ENCODE results near the gene STK17B. TPM values are rescaled to one million over a fixed set of nuclear protein-coding genes. Genes with fewer than 3 reads are reported as not detected.

The STK17B gene
- total and polyA plus RNA-seq, 4 donors = 9.0 to 73.7 (median 27.2) TPM

- DNase-seq = no peak
- Histone ChIP-seq H3K4me3 (no peak overlapping the region), H3K27me3 (ENCODE audit: control insufficient read depth in 3 of 3, insufficient read depth in 3 of 3, low read length in 2 of 3) (no peaks in the 10 kb centered on the region), H3K9me3 (ENCODE audit: control insufficient read depth in 4 of 4, insufficient read depth in 3 of 4, low read length in 3 of 4) (no peaks in the 10 kb centered on the region), H3K9ac (ENCODE audit: insufficient read depth in 1 of 2, low read length in 2 of 2) (no peak overlapping the region), H3K36me3 (ENCODE audit: control insufficient read depth in 4 of 4, insufficient read depth in 4 of 4, low read length in 4 of 4) (no peaks in the 10 kb centered on the region), H3K27ac (ENCODE audit: low read depth in 1 of 2, low read length in 1 of 2) (no peak overlapping the region), H3K4me1 (ENCODE audit: control insufficient read depth in 5 of 5, insufficient read depth in 5 of 5, low read length in 5 of 5) (peaks cover 0 to 3% (median 0%) of the 10 kb centered on the region in 5 donors)
- 74 to 94% methylated on average over 1 of the region's 1 CpG for WGBS, 2 donors
- no peak for TF ChIP-seq CTCF (IDR thresholded peaks at IDR 0.05; ENCODE audit: control extremely low read depth, extremely low read depth)
- ATAC-seq (ENCODE audit: insufficient read depth, low FRiP score) = no peak
Measured at GRCh38 chr2:196108604-196109003, 62.8 kb downstream of the STK17B start.

GRCh38 chr2:196105951-196106350 is 65.4 kb downstream of the STK17B start:
- Histone ChIP-seq H3K27ac (ENCODE audit: low read depth in 1 of 2, low read length in 1 of 2) (no peak overlapping the region), H3K27me3 (ENCODE audit: control insufficient read depth in 3 of 3, insufficient read depth in 3 of 3, low read length in 2 of 3) (no peaks in the 10 kb centered on the region), H3K9me3 (ENCODE audit: control insufficient read depth in 4 of 4, insufficient read depth in 3 of 4, low read length in 3 of 4) (no peaks in the 10 kb centered on the region), H3K4me1 (ENCODE audit: control insufficient read depth in 5 of 5, insufficient read depth in 5 of 5, low read length in 5 of 5) (no peaks in the 10 kb centered on the region), H3K4me3 (no peak overlapping the region), H3K36me3 (ENCODE audit: control insufficient read depth in 4 of 4, insufficient read depth in 4 of 4, low read length in 4 of 4) (no peaks in the 10 kb centered on the region), H3K9ac (ENCODE audit: insufficient read depth in 1 of 2, low read length in 2 of 2) (no peak overlapping the region)
- ATAC-seq (ENCODE audit: insufficient read depth, low FRiP score) (no peak), DNase-seq (no peak)
- 22 to 36% methylated on average over 5 of the region's 5 CpGs for WGBS, 2 donors
- no peak for TF ChIP-seq CTCF (IDR thresholded peaks at IDR 0.05; ENCODE audit: control extremely low read depth, extremely low read depth)

- no peak for DNase-seq
- no peaks in the 10 kb centered on the region for H3K36me3 ChIP-seq (ENCODE audit: control insufficient read depth in 4 of 4, insufficient read depth in 4 of 4, low read length in 4 of 4)
- no peak overlapping the region for H3K9ac ChIP-seq (ENCODE audit: insufficient read depth in 1 of 2, low read length in 2 of 2)
- 87 to 97% methylated on average over 4 of the region's 4 CpGs for WGBS, 2 donors
- no peak overlapping the region for H3K27ac ChIP-seq (ENCODE audit: low read depth in 1 of 2, low read length in 1 of 2)
- TF ChIP-seq CTCF (IDR thresholded peaks at IDR 0.05; ENCODE audit: control extremely low read depth, extremely low read depth) = no peak
- H3K27me3 ChIP-seq (ENCODE audit: control insufficient read depth in 3 of 3, insufficient read depth in 3 of 3, low read length in 2 of 3) = no peaks in the 10 kb centered on the region
- H3K4me3 ChIP-seq = no peak overlapping the region
- no peak for ATAC-seq (ENCODE audit: insufficient read depth, low FRiP score)
- no peaks in the 10 kb centered on the region for H3K4me1 ChIP-seq (ENCODE audit: control insufficient read depth in 5 of 5, insufficient read depth in 5 of 5, low read length in 5 of 5)
- H3K9me3 ChIP-seq (ENCODE audit: control insufficient read depth in 4 of 4, insufficient read depth in 3 of 4, low read length in 3 of 4) = no peaks in the 10 kb centered on the region
Measured at GRCh38 chr2:196104066-196104465, 67.3 kb downstream of the STK17B start.

GRCh38 chr2:196103626-196104025 is 67.8 kb downstream of the STK17B start:
- Histone ChIP-seq H3K27ac (ENCODE audit: low read depth in 1 of 2, low read length in 1 of 2) (no peak overlapping the region), H3K27me3 (ENCODE audit: control insufficient read depth in 3 of 3, insufficient read depth in 3 of 3, low read length in 2 of 3) (no peaks in the 10 kb centered on the region), H3K9me3 (ENCODE audit: control insufficient read depth in 4 of 4, insufficient read depth in 3 of 4, low read length in 3 of 4) (no peaks in the 10 kb centered on the region), H3K4me1 (ENCODE audit: control insufficient read depth in 5 of 5, insufficient read depth in 5 of 5, low read length in 5 of 5) (no peaks in the 10 kb centered on the region), H3K9ac (ENCODE audit: insufficient read depth in 1 of 2, low read length in 2 of 2) (no peak overlapping the region), H3K36me3 (ENCODE audit: control insufficient read depth in 4 of 4, insufficient read depth in 4 of 4, low read length in 4 of 4) (no peaks in the 10 kb centered on the region), H3K4me3 (no peak overlapping the region)
- no peak for TF ChIP-seq CTCF (IDR thresholded peaks at IDR 0.05; ENCODE audit: control extremely low read depth, extremely low read depth)
- no peak for ATAC-seq (ENCODE audit: insufficient read depth, low FRiP score)
- WGBS, 2 donors = 95 to 97% methylated on average over 2 of the region's 2 CpGs
- no peak for DNase-seq

All from lung (tissue), 12 donors.